HEK293T (cell line): ENCODE data around the gene TCF7.

Source experiments
- CTCF ChIA-PET: fragments of 350-600 bp; formaldehyde crosslinking; extraction: SDS; loops from one replicate; lab custom pipeline; 2021; ENCODE audit warnings: antibody characterized with exemption, inconsistent platforms; lab: Yijun Ruan, JAX
- POLR2A ChIA-PET: fragments of 350-600 bp; formaldehyde crosslinking; extraction: SDS; loops from one replicate; lab custom pipeline; 2020; ENCODE audit warnings: antibody characterized with exemption, inconsistent platforms; lab: Yijun Ruan, JAX
- DNase-seq: peaks from one replicate; pipeline ENCODE4 v3.0.0; 2012; ENCODE audit warnings: mixed read lengths; ENCODE audit errors: extremely low spot score
- ARNT ChIP-seq: fragments of 450-650 bp; IDR thresholded peaks from 2 replicates; pipeline ENCODE4 v1.6.1; 2017; ENCODE audit warnings: mild to moderate bottlenecking
- BHLHE40 ChIP-seq: fragments of 450-650 bp; IDR thresholded peaks from 2 replicates; pipeline ENCODE4 v1.6.1; 2016; ENCODE audit warnings: mild to moderate bottlenecking, moderate library complexity, borderline replicate concordance
- CTBP1 ChIP-seq: fragments of 450-650 bp; IDR thresholded peaks from 2 replicates; pipeline ENCODE4 v1.6.1; 2016; ENCODE audit warnings: borderline replicate concordance
- ELF4 ChIP-seq: fragments of 450-650 bp; IDR thresholded peaks from 2 replicates; pipeline ENCODE4 v1.6.1; 2017; ENCODE audit warnings: antibody characterized with exemption
- FOXA1 ChIP-seq: fragments of 450-650 bp; IDR thresholded peaks from 2 replicates; pipeline ENCODE4 v1.6.1; 2016; ENCODE audit warnings: mild to moderate bottlenecking
- FOXK2 ChIP-seq: fragments of 450-650 bp; IDR thresholded peaks from 2 replicates; pipeline ENCODE4 v1.6.1; 2016; ENCODE audit warnings: mild to moderate bottlenecking
- FOXM1 ChIP-seq: fragments of 450-650 bp; IDR thresholded peaks from 2 replicates; pipeline ENCODE4 v1.6.1; 2017; ENCODE audit warnings: mild to moderate bottlenecking, borderline replicate concordance
- HDGF ChIP-seq: fragments of 450-650 bp; IDR thresholded peaks from 2 replicates; pipeline ENCODE4 v1.6.1; 2017; ENCODE audit warnings: antibody characterized with exemption, borderline replicate concordance
- L3MBTL2 ChIP-seq: fragments of 450-650 bp; conservative IDR thresholded peaks from 2 replicates; pipeline ENCODE4 v1.6.1; 2016; ENCODE audit warnings: mild to moderate bottlenecking
- LEF1 ChIP-seq: fragments of 450-650 bp; IDR thresholded peaks from 2 replicates; pipeline ENCODE4 v1.6.1; 2017; ENCODE audit warnings: mild to moderate bottlenecking, borderline replicate concordance
- NFRKB ChIP-seq: fragments of 450-650 bp; IDR thresholded peaks from 2 replicates; pipeline ENCODE4 v1.6.1; 2016; ENCODE audit warnings: mild to moderate bottlenecking, moderate library complexity
- PKNOX1 ChIP-seq: fragments of 450-650 bp; IDR thresholded peaks from 2 replicates; pipeline ENCODE4 v1.6.1; 2016
- SP1 ChIP-seq: fragments of 450-650 bp; IDR thresholded peaks from 2 replicates; pipeline ENCODE4 v1.6.1; 2017
- SUZ12 ChIP-seq: fragments of 450-650 bp; IDR thresholded peaks from 2 replicates; pipeline ENCODE4 v1.6.1; 2016; ENCODE audit warnings: mild to moderate bottlenecking
- TARDBP ChIP-seq: fragments of 450-650 bp; IDR thresholded peaks from 2 replicates; pipeline ENCODE4 v1.6.1; 2016
- ZNF384 ChIP-seq: fragments of 450-650 bp; IDR thresholded peaks from 2 replicates; pipeline ENCODE4 v1.6.1; 2016

TCF7 gene

GRCh38 chr5:134175921-134176510, 61.5 kb downstream of the TCF7 start:
- CTCF ChIA-PET, result interaction anchor here (1.9 kb wide), 2 partner anchors 137 kb away, joined by 3 to 6 read pairs; no protein-coding TSS in a partner anchor
- peak; percentile 9 for DNase-seq
- TF ChIP-seq ARNT (no peak), LEF1 (no peak), ZNF384 (no peak), FOXM1 (no peak), BHLHE40 (no peak), FOXA1 (no peak), L3MBTL2 (no peak), PKNOX1 (no peak)
- POLR2A ChIA-PET, result interaction anchor here (0.6 to 2.6 kb wide), 12 partner anchors 8 to 115 kb away, joined by 3 to 9 read pairs (median 3); partner anchors contain the start of gene PPP2CA

- TF ChIP-seq LEF1 (no peak), ELF4 (peak; percentile 68; the same call in 1 of the 2 replicates)
- CTCF ChIA-PET, result interaction anchor here (0.6 to 1.9 kb wide), 2 partner anchors 137 to 1007 kb away, joined by 4 to 6 read pairs; no protein-coding TSS in a partner anchor
- POLR2A ChIA-PET, result interaction anchor here (0.6 to 2.6 kb wide), 22 partner anchors 9 to 193 kb away, joined by 3 to 11 read pairs (median 3); partner anchors contain the start of gene PPP2CA
- peak; percentile 79 for DNase-seq
These were observed 62.3 kb downstream of the TCF7 start, which contains the start of gene SKP1 for GRCh38 chr5:134176511-134177368. TSS of gene SKP1 (minus strand) at chr5:134176950. CDS start at chr5:134174022, 2,928 bp downstream.

- DNase-seq, result peak; percentile 7
- ChIA-PET POLR2A (interaction anchor here (0.5 to 2.6 kb wide), 14 partner anchors 14 to 192 kb away, joined by 3 to 11 read pairs (median 4); partner anchors contain the start of gene PPP2CA), CTCF (interaction anchor here (0.6 to 1.9 kb wide), 2 partner anchors 138 to 1006 kb away, joined by 4 to 6 read pairs; no protein-coding TSS in a partner anchor)
- TF ChIP-seq ARNT, result no peak
- no peak for TF ChIP-seq TARDBP
- TF ChIP-seq SP1, result no peak
- no peak for TF ChIP-seq SUZ12
- TF ChIP-seq BHLHE40, result no peak
- TF ChIP-seq PKNOX1, result no peak
- TF ChIP-seq ZNF384, result no peak
- no peak for TF ChIP-seq FOXA1
- no peak for TF ChIP-seq L3MBTL2
- TF ChIP-seq NFRKB, result no peak
- TF ChIP-seq LEF1, result no peak
- TF ChIP-seq HDGF, result no peak
- no peak for TF ChIP-seq FOXM1
- TF ChIP-seq FOXK2, result no peak
- no peak for TF ChIP-seq CTBP1
- TF ChIP-seq ELF4, result no peak
These were observed 63.1 kb downstream of the TCF7 start for GRCh38 chr5:134177369-134178095.

- no peak for DNase-seq
- ChIA-PET CTCF (interaction anchor here (1.9 kb wide), 1 partner anchor 139 kb away, joined by 6 read pairs; no protein-coding TSS in a partner anchor), POLR2A (interaction anchor here (0.8 to 2.6 kb wide), 8 partner anchors 14 to 192 kb away, joined by 3 to 11 read pairs (median 6); partner anchors contain the start of gene PPP2CA)
- no peak for TF ChIP-seq FOXM1
- no peak for TF ChIP-seq FOXA1
- no peak for TF ChIP-seq LEF1
- no peak for TF ChIP-seq CTBP1
- no peak for TF ChIP-seq SP1
- no peak for TF ChIP-seq FOXK2
- no peak for TF ChIP-seq NFRKB
- no peak for TF ChIP-seq SUZ12
- TF ChIP-seq BHLHE40, result no peak
- TF ChIP-seq L3MBTL2, result no peak
- TF ChIP-seq PKNOX1, result no peak
- no peak for TF ChIP-seq HDGF
- no peak for TF ChIP-seq ARNT
- no peak for TF ChIP-seq TARDBP
- no peak for TF ChIP-seq ELF4
These were observed 63.6 kb downstream of the TCF7 start for GRCh38 chr5:134178096-134178419.

- ChIA-PET POLR2A (interaction anchor here (0.9 kb wide), 1 partner anchor 41 kb away, joined by 3 read pairs; no protein-coding TSS in a partner anchor), CTCF (interaction anchor here (0.6 to 6.6 kb wide), 5 partner anchors 8 to 204 kb away, joined by 3 to 47 read pairs (median 7); no protein-coding TSS in a partner anchor)
- TF ChIP-seq ELF4, result no peak
- TF ChIP-seq L3MBTL2, result no peak
- no peak for TF ChIP-seq FOXK2
- no peak for TF ChIP-seq FOXM1
- TF ChIP-seq HDGF, result no peak
- no peak for TF ChIP-seq NFRKB
- TF ChIP-seq BHLHE40, result no peak
- no peak for TF ChIP-seq FOXA1
- TF ChIP-seq CTBP1, result no peak
- no peak for TF ChIP-seq SP1
- no peak for TF ChIP-seq ARNT
- no peak for TF ChIP-seq PKNOX1
- no peak for TF ChIP-seq TARDBP
- no peak for TF ChIP-seq LEF1
- no peak for TF ChIP-seq SUZ12
- no peak for TF ChIP-seq ZNF384
- no peak for DNase-seq
These were observed 69.0 kb downstream of the TCF7 start for GRCh38 chr5:134183481-134183880.
